Heart left ventricle (tissue), 16 donors: Measurements from ENCODE around the gene LYRM4. TPM values are rescaled to one million over a fixed set of nuclear protein-coding genes. Genes with fewer than 3 reads are reported as not detected.

Experiments used
- ATAC-seq, 4 donors: fragments of 200-7000 bp; cut with Tn5 transposase; one replicate each; pipeline ENCODE4 v1.9.1; 2020 to 2022; ENCODE audit warnings: moderate library complexity in 4 of 4, mild to moderate bottlenecking in 3 of 4, moderate number of reproducible peaks in 1 of 4
- DNase-seq, 5 donors: peaks; one replicate each; pipeline ENCODE4 v3.0.0-alpha.2; 2020
- H3K27ac ChIP-seq, 12 donors: fragments of 200-600 bp; sonication (generic) in 4 of 12; one replicate each; pipeline versions ENCODE4 v1.5.0 to v1.8.0; 2016 to 2022; ENCODE audit warnings: mild to moderate bottlenecking in 2 of 12
- H3K27me3 ChIP-seq, 9 donors: fragments of 200-600 bp; sonication (generic) in 2 of 9; one replicate each; pipeline versions ENCODE4 v1.5.1 to v1.8.0; 2016 to 2022; ENCODE audit warnings: mild to moderate bottlenecking in 3 of 9
- H3K36me3 ChIP-seq, 9 donors: fragments of 200-600 bp; sonication (generic) in 2 of 9; one replicate each; pipeline versions ENCODE4 v1.5.0 to v1.8.0; 2018 to 2022; ENCODE audit warnings: mild to moderate bottlenecking in 2 of 9
- H3K4me1 ChIP-seq, 12 donors: fragments of 200-600 bp; sonication (generic) in 4 of 12; one replicate each; pipeline versions ENCODE4 v1.5.0 to v1.8.0; 2016 to 2022; ENCODE audit warnings: mild to moderate bottlenecking in 3 of 12
- H3K4me3 ChIP-seq, 12 donors: fragments of 200-600 bp; sonication (generic) in 4 of 12; one replicate each; pipeline versions ENCODE4 v1.5.0 to v1.8.0; 2017 to 2022; ENCODE audit warnings: mild to moderate bottlenecking in 9 of 12, moderate library complexity in 4 of 12
- H3K9me3 ChIP-seq, 12 donors: fragments of 200-600 bp; sonication (generic) in 4 of 12; one replicate each; pipeline versions ENCODE4 v1.5.0 to v1.8.0; 2016 to 2022; ENCODE audit warnings: mild to moderate bottlenecking in 1 of 12
- CTCF ChIP-seq, 12 donors: fragments of 200-600 bp; sonication (generic) in 4 of 12; IDR thresholded peaks; one replicate each; pipeline versions ENCODE4 v1.5.0 to v1.8.0; 2018 to 2022; ENCODE audit warnings: antibody characterized with exemption in 12 of 12, mild to moderate bottlenecking in 5 of 12
- POLR2A ChIP-seq, 2 donors: fragments of 450-650 bp; IDR thresholded peaks; one replicate each; pipeline ENCODE4 v1.6.1; 2017; ENCODE audit warnings: antibody characterized with exemption in 2 of 2, mild to moderate bottlenecking in 2 of 2, moderate library complexity in 2 of 2
- WGBS, 4 donors: extraction: QIAGEN DNeasy Blood & Tissue Kit in 2 of 4; methylation state at CpG; one replicate each; pipeline versions ENCODE4 v1.1.5 to v1.1.7; 2013 to 2018; 5-methylcytosine and 5-hydroxymethylcytosine counted together
- intact Hi-C, 10 donors: fragments of 100-400 bp; cut with DNase I; formaldehyde crosslinking; loops; one replicate each; pipeline versions ENCODE4 v1.11.1 to v1.14.2; 2022
- polyA plus RNA-seq, 2 donors: library from polyadenylated mRNA; stranded (reverse); fragments of 200-250 nt; gene quantifications; one replicate each; pipeline ENCODE4 v1.2.3, GENCODE V29; 2013
- total RNA-seq, 9 donors: library from RNA; depleted of rRNA in 2 of 9; stranded (reverse); fragments of >200 nt in 2 of 9; fragmentation: NEBNext Ultra II Directional in 3 of 9; extraction: Animal tissue kit (Norgen Biotek cat#: 25700) in 3 of 9; gene quantifications; one replicate each; pipeline versions ENCODE4 v1.1.0 to v1.2.4, GENCODE V29; 2016 to 2023
- donor health status: ischemic (EF 13 %, LVEDD 7.1; RV severe dilation, severe dysfunction).
- donor health status: healthy with polysubstance abuse.
- donor health status: DM: no; HTN: yes; CAD: no.
- donor health status: DM: no; HTN: no; CAD: no.
- donor health status: ischemic (EF 25% LVEDD 6.9; RV normal size, moderate dysfunction).
- donor health status: ischemic (EF 25% LVEDD 5.7; RV mildly dilated, moderate dysfunction).
- donor health status: healthy.
- donor health status: DM: yes; HTN: yes; CAD: no.
- donor health status: ischemic (EF 35%, LVEDD 5.7; RV mildly dilated, moderate dysfunction).
- donor health status: nonischemic (EF 11% LVEDD 7.7; RV severe dilation, severe dysfunction).
- donor health status: DM: yes; HTN: yes; CAD: no.
- donor health status: PGD.
- donor health status: ischemic (EF 29% LVEDD 5.4; RV normal size, mild dysfunction).
- donor health status: nonischemic (EF 23%, LVEDD 6.1; RV moderate dilation, normal function).

Gene LYRM4
- total and polyA plus RNA-seq, 11 donors, result 18.8 to 39.7 (median 21.3) TPM

DNA sequence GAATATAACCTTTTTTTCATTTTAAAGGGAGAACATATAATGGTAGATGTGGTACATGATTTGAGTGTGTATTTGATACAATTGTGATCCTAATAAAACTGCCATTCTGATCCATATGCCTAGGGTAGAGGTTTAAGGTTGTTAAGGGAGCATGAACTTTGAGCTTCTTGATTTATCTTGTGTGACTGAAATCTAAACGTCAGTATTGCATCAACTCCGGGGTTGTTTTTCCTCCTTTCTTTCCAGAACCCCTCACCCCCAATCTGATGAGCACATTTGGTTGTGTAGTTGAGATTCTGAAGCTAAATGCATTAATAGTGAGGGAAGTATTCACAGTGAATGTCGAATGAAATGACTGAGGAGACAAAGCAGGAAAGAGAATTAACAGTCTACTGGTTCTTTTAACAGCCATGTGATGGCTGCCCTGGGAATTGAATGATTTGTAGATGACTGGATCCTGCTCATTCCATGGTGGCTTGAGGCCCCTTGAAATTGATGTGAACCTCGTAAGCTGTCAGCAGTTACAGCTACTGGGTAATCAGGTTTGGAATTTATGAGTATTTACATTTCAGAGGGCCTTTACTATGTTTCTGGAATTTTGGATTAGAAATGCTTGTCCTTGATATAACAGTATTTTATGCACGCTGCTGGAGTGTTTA lies 45.3 kb upstream of the LYRM4 start:
- H3K4me1 ChIP-seq, result peaks cover 0 to 17% (median 4%) of the 10 kb centered on the region in 12 donors
- ATAC-seq, result no peak
- whole genome bisulfite sequencing, 4 donors, result 75 to 85% (median 78%) methylated on average over 5 of the region's 5 CpGs
- no peaks in the 10 kb centered on the region for H3K27me3 ChIP-seq
- no peak for TF ChIP-seq POLR2A (IDR thresholded peaks at IDR 0.05)
- TF ChIP-seq CTCF (IDR thresholded peaks at IDR 0.05), result no peak
- no peaks in the 10 kb centered on the region for H3K9me3 ChIP-seq
- intact Hi-C loops, result loop anchor here in 4 of 10 donors (5.0 to 10.0 kb wide), 4 partner anchors 89 to 251 kb away; no protein-coding TSS in a partner anchor
- no peaks in the 10 kb centered on the region for H3K36me3 ChIP-seq
- no peak for DNase-seq
- no peak overlapping the region for H3K4me3 ChIP-seq
- no peak overlapping the region for H3K27ac ChIP-seq

GRCh38 chr6:5303682-5304081 lies 42.9 kb upstream of the LYRM4 start:
- no peaks in the 10 kb centered on the region for H3K9me3 ChIP-seq
- no peaks in the 10 kb centered on the region for H3K36me3 ChIP-seq
- no peak overlapping the region for H3K27ac ChIP-seq
- no peaks in the 10 kb centered on the region for H3K27me3 ChIP-seq
- intact Hi-C loops, result loop anchor here in 7 of 10 donors (2.0 to 10.0 kb wide), 8 partner anchors 81 to 249 kb away; no protein-coding TSS in a partner anchor
- DNase-seq, result no peak
- no peak overlapping the region for H3K4me3 ChIP-seq
- peaks cover 0 to 17% (median 4%) of the 10 kb centered on the region in 12 donors for H3K4me1 ChIP-seq
- no peak for TF ChIP-seq POLR2A (IDR thresholded peaks at IDR 0.05)
- TF ChIP-seq CTCF (IDR thresholded peaks at IDR 0.05), result no peak
- WGBS, 4 donors, result 93 to 98% (median 95%) methylated on average over 8 of the region's 8 CpGs
- no peak for ATAC-seq

- no peak overlapping the region for H3K4me3 ChIP-seq
- intact Hi-C loops, result loop anchor here in 7 of 10 donors (2.0 to 10.0 kb wide), 8 partner anchors 81 to 248 kb away; no protein-coding TSS in a partner anchor
- 62 to 68% (median 63%) methylated on average over 10 of the region's 10 CpGs for WGBS, 4 donors
Observed at GRCh38 chr6:5302995-5303622, 42.4 kb upstream of the LYRM4 start.

More at GRCh38 chr6:5302995-5303622, 42.4 kb upstream of the LYRM4 start:
- Histone ChIP-seq H3K36me3 (no peaks in the 10 kb centered on the region), H3K4me1 (peaks cover 0 to 17% (median 4%) of the 10 kb centered on the region in 12 donors), H3K27me3 (no peaks in the 10 kb centered on the region), H3K27ac (no peak overlapping the region), H3K9me3 (no peaks in the 10 kb centered on the region)
- DNase-seq (peak; percentile 27 to 68 (median 44)), ATAC-seq (peak; percentile 66 to 92 (median 90))
- TF ChIP-seq POLR2A (IDR thresholded peaks at IDR 0.05) (no peak), CTCF (IDR thresholded peaks at IDR 0.05) (peak; percentile 22 to 63 (median 46))
